GM23248 (cell line): ENCODE data around the gene APRT. TPM values are rescaled to one million over a fixed set of nuclear protein-coding genes. Genes with fewer than 3 reads are reported as not detected.
A peak's percentile ranks its signal among the peaks of the same experiment; 100 is the strongest.
"Not testable (repeated sequence)": the region's sequence is repeated elsewhere in the genome, so short reads cannot be mapped to it uniquely, and the experiment has no call there.

ENCODE experiments used
- DNase-seq: peaks from one replicate; pipeline ENCODE4 v3.0.0-alpha.2; 2015
- H2AFZ ChIP-seq: fragments of 200-600 bp; sonication (generic); 2 replicates; pipeline ENCODE4 v1.6.1; 2016; ENCODE audit warnings: antibody characterized with exemption
- H3F3A ChIP-seq: fragments of 200-600 bp; sonication (generic); 2 replicates; pipeline ENCODE4 v1.6.1; 2016; ENCODE audit warnings: mild to moderate bottlenecking, antibody characterized with exemption, mixed run types; ENCODE audit not compliant: insufficient read depth
- H3K27ac ChIP-seq: fragments of 200-600 bp; sonication (generic); 2 replicates; pipeline ENCODE4 v1.5.1; 2016; ENCODE audit warnings: mild to moderate bottlenecking
- H3K27me3 ChIP-seq: fragments of 200-600 bp; sonication (generic); replicated peaks from 2 replicates; pipeline ENCODE4 v1.6.1; 2016; ENCODE audit warnings: mild to moderate bottlenecking; ENCODE audit not compliant: insufficient read depth
- H3K36me3 ChIP-seq: fragments of 200-600 bp; sonication (generic); 2 replicates; pipeline ENCODE4 v1.6.1; 2016; ENCODE audit warnings: low read depth, mild to moderate bottlenecking
- H3K4me1 ChIP-seq: fragments of 200-600 bp; sonication (generic); 2 replicates; pipeline ENCODE4 v1.6.1; 2016; ENCODE audit warnings: mild to moderate bottlenecking; ENCODE audit not compliant: insufficient read depth
- H3K4me2 ChIP-seq: fragments of 200-600 bp; sonication (generic); one replicate; pipeline ENCODE4 v1.6.1; 2016; ENCODE audit warnings: mild to moderate bottlenecking; ENCODE audit not compliant: unreplicated experiment
- H3K4me3 ChIP-seq: fragments of 200-600 bp; sonication (generic); 2 replicates; pipeline ENCODE4 v1.5.1; 2016; ENCODE audit warnings: mild to moderate bottlenecking
- H3K79me2 ChIP-seq: fragments of 200-600 bp; sonication (generic); 2 replicates; pipeline ENCODE4 v1.6.1; 2016; ENCODE audit warnings: mild to moderate bottlenecking; ENCODE audit not compliant: insufficient read depth
- H3K9ac ChIP-seq: fragments of 200-600 bp; sonication (generic); 2 replicates; pipeline ENCODE4 v1.6.1; 2016; ENCODE audit warnings: mild to moderate bottlenecking
- H3K9me2 ChIP-seq: fragments of 200-600 bp; sonication (generic); 2 replicates; pipeline ENCODE4 v1.6.1; 2016; ENCODE audit warnings: mixed run types, mild to moderate bottlenecking, moderate library complexity; ENCODE audit not compliant: insufficient read depth
- H3K9me3 ChIP-seq: fragments of 200-600 bp; sonication (generic); one replicate; pipeline ENCODE4 v1.6.1; 2017; ENCODE audit warnings: low read depth
- H4K20me1 ChIP-seq: fragments of 200-600 bp; sonication (generic); 2 replicates; pipeline ENCODE4 v1.6.0; 2016; ENCODE audit not compliant: insufficient read depth
- EZH2 ChIP-seq: fragments of 200-600 bp; sonication (generic); IDR thresholded peaks from 2 replicates; pipeline ENCODE4 v1.6.1; 2018; ENCODE audit warnings: antibody characterized with exemption, mild to moderate bottlenecking; ENCODE audit not compliant: insufficient read depth, poor library complexity, severe bottlenecking
- EZH2phosphoT487 ChIP-seq: fragments of 200-600 bp; sonication (generic); IDR thresholded peaks from 2 replicates; pipeline ENCODE4 v1.6.1; 2018; ENCODE audit warnings: antibody characterized with exemption, moderate library complexity, mild to moderate bottlenecking, low read depth; ENCODE audit not compliant: insufficient read depth
- WGBS, 2 experiments: methylation state at CpG; one replicate each; pipeline ENCODE4 v1.1.6; 2015 to 2017; ENCODE audit warnings: low lambda C conversion rate in 2 of 2, low coverage in 1 of 2; ENCODE audit errors: missing lambda C conversion rate in 2 of 2; 5-methylcytosine and 5-hydroxymethylcytosine counted together
- in situ Hi-C: fragments of 300-500 bp; cut with MboI; formaldehyde crosslinking; loops from 2 replicates; pipeline ENCODE4 v1.15.0; 2020
- polyA plus RNA-seq: library from polyadenylated mRNA; unstranded; fragments of >200 nt; fragmentation: Nextera tagmentation; extraction: Ambion mirVana; gene quantifications from 2 replicates; pipeline ENCODE4 v1.2.1, GENCODE V29; 2016
- total RNA-seq: library from RNA; depleted of rRNA; stranded (reverse); fragments of >200 nt; shearing (Covaris generic); gene quantifications from 2 replicates; pipeline ENCODE4 v1.2.3, GENCODE V29; 2014

APRT gene
- total and polyA plus RNA-seq, 2 experiments from 2014 or later = 150 to 224 TPM

- Histone ChIP-seq H3K27ac (no peak overlapping the region), H4K20me1 (no peaks in the 10 kb centered on the region)
- in situ Hi-C loops = no loop called here
Observed at GRCh38 chr16:88775825-88776224, 35.9 kb downstream of the APRT start.

GRCh38 chr16:88774544-88775393 is 37.0 kb downstream of the APRT start:
- Histone ChIP-seq H3K4me2 (no peak overlapping the region), H3K9ac (peak overlapping the region; percentile 78), H4K20me1 (no peaks in the 10 kb centered on the region), H3K9me3 (no peaks in the 10 kb centered on the region), H3K27ac (peak overlapping the region; percentile 98), H3K79me2 (peaks cover 97% of the 10 kb centered on the region), H2AFZ (no peak overlapping the region), H3K4me1 (peaks cover 32% of the 10 kb centered on the region), H3K4me3 (no peak overlapping the region), H3K9me2 (no peaks in the 10 kb centered on the region), H3K36me3 (no peaks in the 10 kb centered on the region), H3F3A (peaks cover 4% of the 10 kb centered on the region; the same call in 1 of the 2 replicates), H3K27me3 (no peaks in the 10 kb centered on the region)
- in situ Hi-C loops = no loop called here
- 96 to 97% methylated on average over 32 of the region's 32 CpGs for WGBS, 2 experiments
- no peak for DNase-seq
- TF ChIP-seq EZH2 (no peak), EZH2phosphoT487 (no peak)

More at GRCh38 chr16:88775825-88776224, 35.9 kb downstream of the APRT start:
- Histone ChIP-seq H3K9ac (no peak overlapping the region), H3K9me2 (no peaks in the 10 kb centered on the region), H3K79me2 (peaks cover 97% of the 10 kb centered on the region), H3K4me1 (peaks cover 37% of the 10 kb centered on the region), H3K36me3 (no peaks in the 10 kb centered on the region), H3F3A (peaks cover 4% of the 10 kb centered on the region), H3K4me3 (no peak overlapping the region), H3K9me3 (no peaks in the 10 kb centered on the region), H3K27me3 (no peaks in the 10 kb centered on the region), H2AFZ (no peak overlapping the region), H3K4me2 (no peak overlapping the region)
- WGBS, 2 experiments = 99 to 100% methylated on average over 18 of the region's 18 CpGs
- no peak for DNase-seq
- TF ChIP-seq EZH2phosphoT487 (no peak), EZH2 (no peak)

GRCh38 chr16:88773812-88774291 is 37.9 kb downstream of the APRT start:
- Histone ChIP-seq H3K27me3 (no peaks in the 10 kb centered on the region), H2AFZ (no peak overlapping the region), H3F3A (peaks cover 4% of the 10 kb centered on the region; the same call in 1 of the 2 replicates), H3K4me3 (no peak overlapping the region), H3K9me3 (no peaks in the 10 kb centered on the region), H3K9me2 (no peaks in the 10 kb centered on the region), H3K4me2 (no peak overlapping the region), H3K27ac (peak overlapping the region; percentile 98), H3K36me3 (no peaks in the 10 kb centered on the region), H3K79me2 (peaks cover 97% of the 10 kb centered on the region), H4K20me1 (no peaks in the 10 kb centered on the region), H3K9ac (peak overlapping the region; percentile 78), H3K4me1 (peaks cover 32% of the 10 kb centered on the region)
- TF ChIP-seq EZH2 (no peak), EZH2phosphoT487 (no peak)
- DNase-seq = peak; percentile 94
- in situ Hi-C loops = no loop called here
- 57 to 59% methylated on average over 11 to 12 of the region's 12 CpGs for WGBS, 2 experiments

GRCh38 chr16:88772871-88773811 is 38.6 kb downstream of the APRT start:
- Histone ChIP-seq H3K27me3 (no peaks in the 10 kb centered on the region), H3F3A (peaks cover 4% of the 10 kb centered on the region; the same call in 1 of the 2 replicates), H2AFZ (no peak overlapping the region), H3K4me3 (peak overlapping the region; percentile 52), H3K79me2 (peaks cover 97% of the 10 kb centered on the region), H3K9me3 (no peaks in the 10 kb centered on the region), H3K9me2 (no peaks in the 10 kb centered on the region), H3K9ac (peak overlapping the region; percentile 78), H3K4me1 (peaks cover 35% of the 10 kb centered on the region), H3K27ac (peak overlapping the region; percentile 98), H4K20me1 (no peaks in the 10 kb centered on the region), H3K36me3 (no peaks in the 10 kb centered on the region), H3K4me2 (peak overlapping the region; percentile 37)
- TF ChIP-seq EZH2 = no peak
- no peak for TF ChIP-seq EZH2phosphoT487
- in situ Hi-C loops = no loop called here
- WGBS, 2 experiments = 13 to 22% methylated on average over 18 to 29 of the region's 29 CpGs
- DNase-seq = peak; percentile 99

- H3K4me3 ChIP-seq, H3K27me3 ChIP-seq, H2AFZ ChIP-seq, in situ Hi-C loops, H3K4me2 ChIP-seq, H3K9me2 ChIP-seq, H3F3A ChIP-seq, H3K36me3 ChIP-seq, H4K20me1 ChIP-seq, DNase-seq, H3K9me3 ChIP-seq: not testable (repeated sequence)
- Histone ChIP-seq H3K4me1 (peaks cover 42% of the 10 kb centered on the region), H3K9ac (peak overlapping the region; percentile 78; the same call in 1 of the 2 replicates), H3K79me2 (peaks cover 97% of the 10 kb centered on the region), H3K27ac (peak overlapping the region; percentile 98)
- WGBS, 2 experiments = 92 to 100% methylated on average over 1 to 13 of the region's 23 CpGs
Observed at GRCh38 chr16:88771781-88772180, 39.9 kb downstream of the APRT start.
